Pancreas (tissue), 10 donors: ENCODE results near the gene KIAA1671. TPM values are rescaled to one million over a fixed set of nuclear protein-coding genes. Genes with fewer than 3 reads are reported as not detected.

Experiments used
- ATAC-seq, 4 donors: fragments of 200-7000 bp; cut with Tn5 transposase; one replicate each; pipeline versions ENCODE4 v1.8.0 to v1.9.1; 2020; ENCODE audit warnings: mild to moderate bottlenecking in 4 of 4, moderate library complexity in 4 of 4
- DNase-seq, 6 donors: peaks; one replicate each; pipeline ENCODE4 v3.0.0-alpha.2; 2020
- FAIRE-seq: peaks from 2 replicates; lab custom pipeline; 2012; peaks lifted over from hg19 to GRCh38; lab: Jason Lieb, UNC
- H3K27ac ChIP-seq, 4 donors: fragments of 200-600 bp; sonication (generic); 1 replicate in 3 of 4; 2 replicates in 1 of 4; pipeline versions ENCODE4 v1.5.0 to v1.8.0; 2020
- H3K27me3 ChIP-seq, 4 donors: fragments of 200-600 bp; one replicate each; pipeline ENCODE4 v1.8.0; 2021
- H3K36me3 ChIP-seq, 3 donors: fragments of 200-600 bp; sonication (generic) in 1 of 3; one replicate each; pipeline versions ENCODE4 v1.5.0 to v1.8.0; 2020 to 2021
- H3K4me1 ChIP-seq, 3 donors: fragments of 200-600 bp; one replicate each; pipeline ENCODE4 v1.8.0; 2021
- H3K4me3 ChIP-seq, 4 donors: fragments of 200-600 bp; sonication (generic) in 2 of 4; one replicate each; pipeline versions ENCODE4 v1.5.0 to v1.8.0; 2020 to 2021
- H3K9me3 ChIP-seq, 4 donors: fragments of 200-600 bp; one replicate each; pipeline ENCODE4 v1.8.0; 2021
- WGBS, 2 donors: extraction: QIAGEN DNeasy Blood & Tissue Kit; methylation state at CpG; one replicate each; pipeline ENCODE4 v1.1.7; 2013; 5-methylcytosine and 5-hydroxymethylcytosine counted together
- intact Hi-C, 3 donors: fragments of 100-400 bp; cut with DNase I; formaldehyde crosslinking; loops; one replicate each; pipeline versions ENCODE4 v1.11.1 to v1.14.2; 2022
- polyA plus RNA-seq, 2 donors: library from polyadenylated mRNA; stranded (reverse); fragments of 200-250 nt; gene quantifications; one replicate each; pipeline ENCODE4 v1.2.3, GENCODE V29; 2013
- total RNA-seq, 6 donors: library from RNA; stranded (reverse); fragmentation: NEBNext Ultra II Directional in 4 of 6; extraction: Animal tissue kit (Norgen Biotek cat#: 25700) in 4 of 6; gene quantifications; one replicate each; pipeline versions ENCODE4 v1.2.1 to v1.2.4, GENCODE V29; 2021 to 2023
- TF ChIP-seq, protein P1 (sequence below), 4 donors: fragments of 200-600 bp; sonication (generic) in 3 of 4; IDR thresholded peaks; one replicate each; pipeline versions ENCODE4 v1.5.0 to v1.8.0; 2021; ENCODE audit warnings: antibody characterized with exemption in 4 of 4
- donor health status: healthy with polysubstance abuse.
- donor health status: DM: no; HTN: no; CAD: no; lungs with moderate emphysema.
- donor health status: DM: no; HTN: no; CAD: no.
- donor health status: control.
- donor health status: control.
- donor health status: Bipolar disorder and iron deficiency.
- donor health status: DM: yes; HTN: yes; CAD: no.
- donor health status: DM: no; HTN: no; CAD: no.
- donor health status: DM: no; HTN: no; CAD: no.
- donor health status: DM: yes; HTN: yes; CAD: no.

The KIAA1671 gene
- total and polyA plus RNA-seq, 8 donors: 8.3 to 28.8 (median 19.0) TPM

- intact Hi-C loops: no loop called here
- H3K4me1 ChIP-seq: no peaks in the 10 kb centered on the region
- H3K9me3 ChIP-seq: no peaks in the 10 kb centered on the region
- H3K36me3 ChIP-seq: no peaks in the 10 kb centered on the region
- H3K27me3 ChIP-seq: no peaks in the 10 kb centered on the region
- H3K27ac ChIP-seq: peak overlapping the region in 1 of 4 donors; percentile 22
- H3K4me3 ChIP-seq: no peak overlapping the region
- FAIRE-seq (peak; percentile 69), ATAC-seq (peak in 1 of 4 donors; percentile 30), DNase-seq (no peak)
- 68 to 80% methylated on average over 1 of the region's 1 CpG for whole genome bisulfite sequencing, 2 donors
- TF ChIP-seq, protein P1, sequence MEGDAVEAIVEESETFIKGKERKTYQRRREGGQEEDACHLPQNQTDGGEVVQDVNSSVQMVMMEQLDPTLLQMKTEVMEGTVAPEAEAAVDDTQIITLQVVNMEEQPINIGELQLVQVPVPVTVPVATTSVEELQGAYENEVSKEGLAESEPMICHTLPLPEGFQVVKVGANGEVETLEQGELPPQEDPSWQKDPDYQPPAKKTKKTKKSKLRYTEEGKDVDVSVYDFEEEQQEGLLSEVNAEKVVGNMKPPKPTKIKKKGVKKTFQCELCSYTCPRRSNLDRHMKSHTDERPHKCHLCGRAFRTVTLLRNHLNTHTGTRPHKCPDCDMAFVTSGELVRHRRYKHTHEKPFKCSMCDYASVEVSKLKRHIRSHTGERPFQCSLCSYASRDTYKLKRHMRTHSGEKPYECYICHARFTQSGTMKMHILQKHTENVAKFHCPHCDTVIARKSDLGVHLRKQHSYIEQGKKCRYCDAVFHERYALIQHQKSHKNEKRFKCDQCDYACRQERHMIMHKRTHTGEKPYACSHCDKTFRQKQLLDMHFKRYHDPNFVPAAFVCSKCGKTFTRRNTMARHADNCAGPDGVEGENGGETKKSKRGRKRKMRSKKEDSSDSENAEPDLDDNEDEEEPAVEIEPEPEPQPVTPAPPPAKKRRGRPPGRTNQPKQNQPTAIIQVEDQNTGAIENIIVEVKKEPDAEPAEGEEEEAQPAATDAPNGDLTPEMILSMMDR (IDR thresholded peaks at IDR 0.05): no peak
Measured at GRCh38 chr22:25013607-25014006, 61.1 kb downstream of the KIAA1671 start.

DNA sequence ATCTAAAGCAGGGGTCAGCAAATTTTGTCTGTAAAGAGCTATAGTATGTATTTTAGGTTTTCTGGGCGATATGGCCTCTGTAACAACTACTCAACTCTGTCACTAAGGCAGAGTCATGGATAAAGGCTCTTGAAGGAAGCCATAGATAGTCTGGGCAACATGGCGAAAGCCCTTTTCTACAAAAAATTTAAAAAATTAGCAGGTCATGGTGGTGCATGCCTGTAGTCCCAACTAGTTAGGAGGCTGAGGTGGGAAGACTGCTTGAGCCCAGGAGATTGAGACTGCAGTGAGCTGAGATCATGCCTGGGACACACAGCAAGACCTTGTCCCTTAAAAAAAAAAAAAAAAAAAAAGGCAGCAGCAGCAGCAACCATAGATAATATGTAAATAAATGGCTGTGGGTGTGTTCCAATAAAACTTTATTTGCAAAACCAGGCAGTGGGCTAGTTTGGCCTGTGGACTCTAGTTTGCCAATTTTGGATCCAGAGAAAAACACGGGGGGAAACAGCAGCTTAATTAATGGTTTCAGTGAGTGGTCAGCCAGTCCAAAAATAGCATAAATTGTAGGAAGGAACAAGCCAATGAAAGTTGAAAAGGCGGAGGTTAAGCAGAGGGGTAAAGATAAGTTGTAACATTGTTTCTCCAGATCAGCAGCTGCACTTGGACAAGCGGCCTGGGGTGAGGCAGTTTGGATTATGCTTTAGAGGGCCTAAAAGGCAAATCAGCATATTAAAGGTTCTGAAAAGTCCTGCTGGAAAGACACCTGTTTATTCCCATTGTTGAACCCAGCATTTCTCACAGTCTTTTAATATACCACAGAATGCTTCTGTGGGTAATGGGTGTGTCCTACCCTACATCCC lies 62.6 kb downstream of the KIAA1671 start:
- Histone ChIP-seq H3K9me3 (no peaks in the 10 kb centered on the region), H3K27ac (no peak overlapping the region), H3K4me1 (no peaks in the 10 kb centered on the region), H3K36me3 (no peaks in the 10 kb centered on the region), H3K27me3 (no peaks in the 10 kb centered on the region), H3K4me3 (no peak overlapping the region)
- intact Hi-C loops: no loop called here
- ATAC-seq (no peak), FAIRE-seq (no peak), DNase-seq (no peak)
- TF ChIP-seq, protein P1 (IDR thresholded peaks at IDR 0.05): no peak
- WGBS, 2 donors: 74 to 90% methylated on average over 5 of the region's 5 CpGs

- H3K27ac ChIP-seq: no peak overlapping the region
- no peak for FAIRE-seq
- H3K27me3 ChIP-seq: no peaks in the 10 kb centered on the region
- DNase-seq: no peak
- H3K4me1 ChIP-seq: no peaks in the 10 kb centered on the region
- WGBS, 2 donors: 95 to 97% methylated on average over 7 of the region's 7 CpGs
- H3K4me3 ChIP-seq: no peak overlapping the region
- H3K9me3 ChIP-seq: no peaks in the 10 kb centered on the region
- TF ChIP-seq, protein P1 (IDR thresholded peaks at IDR 0.05): no peak
- intact Hi-C loops: no loop called here
- no peak for ATAC-seq
- no peaks in the 10 kb centered on the region for H3K36me3 ChIP-seq
Measured at GRCh38 chr22:25016311-25016710, 63.8 kb downstream of the KIAA1671 start.

GRCh38 chr22:25018009-25018408 lies 65.5 kb downstream of the KIAA1671 start:
- WGBS, 2 donors: 88 to 93% methylated on average over 8 of the region's 8 CpGs
- DNase-seq: no peak
- H3K4me1 ChIP-seq: peaks cover 0 to 9% (median 0%) of the 10 kb centered on the region in 3 donors
- TF ChIP-seq, protein P1 (IDR thresholded peaks at IDR 0.05): no peak
- no peak overlapping the region for H3K27ac ChIP-seq
- no peaks in the 10 kb centered on the region for H3K36me3 ChIP-seq
- no peak for FAIRE-seq
- H3K27me3 ChIP-seq: no peaks in the 10 kb centered on the region
- no peaks in the 10 kb centered on the region for H3K9me3 ChIP-seq
- intact Hi-C loops: no loop called here
- no peak overlapping the region for H3K4me3 ChIP-seq
- ATAC-seq: no peak
